Activated CD4-positive, alpha-beta T cell treated with anti-CD3 and anti-CD28 coated beads for 48 hours (primary cell): ENCODE measurements around the gene SPSB4.

ENCODE experiments used
- DNase-seq: peaks from one replicate; pipeline ENCODE4 v3.0.0-alpha.2; 2020

The SPSB4 gene

DNA sequence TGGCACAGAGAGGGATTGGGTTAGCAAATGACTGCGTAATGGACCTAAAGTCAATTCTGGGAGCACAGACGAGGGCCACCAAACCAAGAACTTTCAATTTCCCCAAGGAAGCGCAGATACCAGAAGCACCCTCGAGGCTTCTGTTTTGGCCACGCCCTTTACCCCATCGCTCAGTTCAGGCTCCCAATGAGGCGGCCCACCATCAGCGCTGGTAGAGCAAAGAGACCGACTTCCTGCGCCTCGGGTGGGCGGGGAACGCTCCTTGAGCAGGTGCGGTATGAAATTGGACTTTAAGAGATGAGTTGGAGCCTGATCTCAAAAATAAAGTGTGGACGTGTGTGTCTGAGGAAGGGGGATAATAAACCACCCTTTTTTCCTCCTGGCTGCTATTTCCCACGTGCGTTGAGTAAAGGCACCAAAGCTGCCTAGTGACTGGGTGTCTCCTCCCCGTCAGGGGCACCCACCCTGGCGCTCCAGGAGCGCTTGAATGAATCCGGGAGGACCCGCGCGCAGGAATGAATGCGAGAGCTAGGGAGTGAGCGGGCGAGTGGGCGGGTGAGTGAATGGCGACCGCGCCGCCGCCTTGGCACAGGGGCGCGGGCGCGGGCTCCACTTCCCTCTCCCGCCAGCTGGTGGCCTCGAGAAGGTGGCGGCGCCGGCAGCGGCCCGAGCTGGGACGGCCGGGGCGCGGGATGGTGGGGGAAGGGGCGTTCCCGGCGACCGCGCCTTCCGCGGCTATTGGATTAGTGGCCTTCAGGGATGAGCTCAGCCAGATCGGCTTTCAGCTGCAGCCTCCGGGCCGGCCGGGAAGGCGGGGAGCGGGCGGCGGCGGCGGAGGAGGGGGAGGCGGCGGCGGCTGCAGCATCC, at the start of gene SPSB4:
TSS of gene SPSB4 (plus strand) at position 772 of the 867 bp plus-strand sequence. CDS start 14,758 bp downstream, outside the sequence.
- peak; percentile 51 for DNase-seq

DNA sequence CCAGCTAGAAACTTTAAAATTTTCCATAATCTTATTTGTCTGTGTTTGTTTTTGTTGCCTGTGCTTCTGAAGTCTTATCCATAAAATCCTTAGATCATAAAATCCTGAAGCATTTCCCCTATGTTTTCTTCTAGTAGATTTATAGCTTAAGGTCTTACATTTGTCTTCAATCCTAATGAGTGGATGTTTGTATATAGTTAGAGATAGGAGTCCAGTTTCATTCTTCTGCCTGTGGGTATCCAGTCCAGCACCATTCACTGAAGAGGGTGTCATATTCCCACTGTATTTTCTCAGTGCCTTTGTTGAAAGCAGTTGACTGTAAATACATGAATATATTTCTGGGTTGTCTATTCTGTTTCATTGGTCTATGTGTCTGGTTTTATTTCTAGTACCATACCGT, 44.8 kb upstream of the SPSB4 start:
- no peak for DNase-seq

DNA sequence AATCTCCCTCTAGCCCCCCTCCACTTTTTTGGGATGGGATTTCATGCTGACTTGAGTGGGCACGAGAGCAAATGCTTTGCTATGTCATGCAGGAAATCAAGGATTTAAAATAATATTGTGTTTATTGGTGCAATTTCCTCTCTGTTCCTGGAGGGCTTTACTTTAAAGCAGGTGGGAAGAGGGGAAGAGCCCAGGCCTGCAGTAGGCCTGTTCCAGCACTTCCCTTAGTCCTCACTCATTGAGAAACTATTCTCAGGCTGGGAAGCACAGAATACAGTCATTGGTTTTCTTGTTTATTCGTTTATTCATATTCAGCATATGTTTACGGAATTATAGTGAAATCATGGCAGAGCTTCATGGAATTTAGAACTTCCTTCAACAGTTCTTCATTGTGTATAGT, 41.7 kb upstream of the SPSB4 start:
- DNase-seq: no peak

DNA sequence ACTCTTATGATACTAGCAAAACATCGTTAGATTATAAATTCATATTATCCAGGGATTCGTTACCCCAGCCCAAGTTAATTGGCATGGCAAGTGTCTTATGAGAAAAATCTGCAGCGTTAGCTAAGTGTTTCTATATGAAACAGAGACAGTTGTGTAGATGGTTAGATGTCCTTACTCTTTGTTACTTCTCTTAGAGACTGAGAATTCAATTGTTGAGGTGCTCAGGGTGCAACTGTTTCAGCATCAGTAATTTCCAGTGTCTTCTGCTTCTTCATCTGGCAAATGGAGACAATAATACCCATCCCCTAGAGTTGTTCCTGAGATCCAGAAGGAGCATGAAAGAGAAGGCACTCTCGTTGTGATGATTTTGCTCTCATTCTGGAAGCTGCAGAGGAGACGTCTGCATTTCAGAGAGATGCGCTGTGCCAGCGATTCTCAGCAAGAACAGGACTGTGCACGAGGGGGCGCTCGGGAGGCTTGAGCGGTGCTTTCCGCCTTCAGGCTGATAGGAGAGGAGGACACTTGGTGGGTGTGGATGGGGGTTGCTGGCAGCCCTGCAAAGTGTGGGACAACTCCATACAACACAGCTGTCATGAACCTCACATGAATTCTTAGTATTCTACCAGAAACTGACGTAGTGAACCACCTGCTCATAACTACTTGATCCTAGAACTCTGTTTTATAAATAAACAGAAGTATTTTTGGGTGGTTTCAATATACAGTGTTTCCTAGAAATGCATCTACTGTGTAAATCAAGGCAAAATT, 39.7 kb upstream of the SPSB4 start:
- peak; percentile 90 for DNase-seq

DNA sequence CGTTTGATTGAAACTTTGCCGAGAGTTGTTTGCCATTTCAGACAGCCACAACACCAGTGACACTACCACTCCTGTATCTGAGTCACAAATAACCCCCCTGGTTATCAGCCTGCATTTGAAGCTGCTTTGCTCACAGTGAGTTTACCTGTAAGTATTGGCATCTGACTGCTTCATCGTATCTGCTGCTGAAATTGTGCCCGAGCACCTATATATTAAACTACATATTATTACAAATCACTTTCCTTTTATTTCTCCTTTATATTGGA, 39.2 kb upstream of the SPSB4 start:
- DNase-seq: no peak

DNA sequence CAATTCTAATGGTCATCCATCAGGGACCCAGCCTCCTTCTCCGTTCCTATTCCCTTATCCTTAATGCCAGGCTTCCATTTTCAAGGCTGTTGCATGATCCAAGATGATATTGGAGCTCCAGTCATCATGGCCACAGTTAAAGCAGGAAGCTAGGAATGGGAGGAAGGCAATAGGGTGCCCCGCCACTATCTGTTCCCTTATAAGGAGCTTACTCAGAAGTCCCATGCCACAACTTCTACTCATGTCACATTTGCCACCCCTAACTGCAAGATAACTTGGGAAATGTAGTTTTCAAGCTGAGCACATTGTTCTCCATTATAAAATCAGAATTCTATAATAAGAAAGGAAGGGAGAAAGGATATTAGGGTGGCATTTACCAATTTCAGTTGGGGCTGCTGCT, 38.6 kb upstream of the SPSB4 start:
- no peak for DNase-seq

DNA sequence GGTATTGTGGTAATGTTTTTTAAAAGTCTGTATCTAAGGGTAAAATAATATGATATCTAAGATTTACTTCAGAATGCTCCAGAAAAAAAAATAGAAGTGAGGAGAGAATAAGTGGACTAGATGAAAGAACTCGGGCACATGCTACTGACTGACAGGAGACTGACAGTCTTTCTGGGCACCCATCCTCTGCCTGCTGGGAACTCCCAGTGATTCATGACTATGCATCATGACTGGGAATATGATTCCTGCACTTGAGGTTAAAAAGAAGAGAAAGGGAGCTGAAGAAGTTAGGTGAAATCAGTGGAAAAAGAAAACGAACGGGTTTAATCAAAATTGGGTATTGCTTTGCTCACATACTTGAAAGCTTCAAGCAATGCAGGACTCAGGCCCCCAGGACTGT, 35.7 kb upstream of the SPSB4 start:
- no peak for DNase-seq

DNA sequence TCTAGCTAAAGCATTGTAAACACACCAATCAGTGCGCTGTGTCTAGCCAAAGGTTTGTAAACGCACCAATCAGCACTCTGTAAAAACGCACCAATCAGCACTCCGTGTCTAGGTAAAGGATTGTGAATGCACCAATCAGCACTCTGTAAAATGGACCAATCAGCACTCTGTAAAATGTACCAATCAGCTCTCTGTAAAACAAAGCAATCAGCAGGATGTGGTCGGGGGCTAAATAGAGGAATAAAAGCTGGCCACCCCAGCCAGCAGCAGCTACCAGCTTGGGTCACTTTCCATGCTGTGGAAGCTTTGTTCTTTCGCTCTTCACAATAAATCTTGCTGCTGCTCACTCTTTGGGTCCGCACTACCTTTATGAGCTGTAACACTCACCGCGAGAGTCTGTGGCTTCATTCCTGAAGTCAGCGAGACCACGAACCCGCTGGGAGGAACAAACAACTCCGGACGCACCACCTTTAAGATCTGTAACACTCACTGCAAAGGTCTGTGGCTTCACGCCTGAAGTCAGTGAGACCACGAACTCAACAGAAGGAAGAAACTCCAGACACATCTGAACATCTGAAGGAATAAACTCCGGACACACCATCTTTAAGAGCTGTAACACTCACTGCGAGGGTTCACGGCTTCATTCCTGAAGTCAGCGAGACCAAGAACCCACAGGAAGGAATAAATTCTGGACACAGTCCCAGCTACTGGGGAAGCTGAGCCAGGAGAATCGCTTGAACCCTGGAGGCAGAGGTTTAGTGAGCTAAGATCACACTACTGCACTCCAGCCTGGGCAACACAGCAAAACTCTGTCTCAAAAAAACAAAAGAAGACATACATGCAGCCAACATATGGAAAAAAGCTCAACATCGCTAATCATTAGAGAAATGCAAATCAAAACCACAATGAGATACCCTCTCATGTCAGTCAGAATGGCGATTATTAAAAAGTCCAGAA, 33.5 kb upstream of the SPSB4 start:
- peak; percentile 28 for DNase-seq

DNA sequence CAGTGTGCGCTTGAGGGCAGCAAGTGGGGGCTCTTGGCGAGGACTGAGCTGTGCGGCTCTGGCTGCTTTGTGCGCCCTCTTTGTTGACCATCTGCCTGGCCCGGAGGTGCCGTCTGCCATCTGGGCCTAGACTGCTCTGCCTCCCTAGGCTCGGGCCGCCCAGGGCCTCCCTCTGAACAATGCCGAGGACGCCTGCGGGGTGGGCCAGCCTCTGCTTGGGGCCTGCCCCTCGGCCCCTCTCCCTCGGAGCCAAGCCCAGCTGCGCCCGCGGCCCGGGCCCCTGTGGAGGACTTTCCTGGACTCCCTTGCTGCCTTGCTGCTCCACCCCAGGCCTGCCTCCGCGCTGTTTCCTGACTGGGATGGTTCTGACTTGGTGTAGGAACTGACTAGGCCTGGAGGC, 31.9 kb upstream of the SPSB4 start:
- DNase-seq: no peak

DNA sequence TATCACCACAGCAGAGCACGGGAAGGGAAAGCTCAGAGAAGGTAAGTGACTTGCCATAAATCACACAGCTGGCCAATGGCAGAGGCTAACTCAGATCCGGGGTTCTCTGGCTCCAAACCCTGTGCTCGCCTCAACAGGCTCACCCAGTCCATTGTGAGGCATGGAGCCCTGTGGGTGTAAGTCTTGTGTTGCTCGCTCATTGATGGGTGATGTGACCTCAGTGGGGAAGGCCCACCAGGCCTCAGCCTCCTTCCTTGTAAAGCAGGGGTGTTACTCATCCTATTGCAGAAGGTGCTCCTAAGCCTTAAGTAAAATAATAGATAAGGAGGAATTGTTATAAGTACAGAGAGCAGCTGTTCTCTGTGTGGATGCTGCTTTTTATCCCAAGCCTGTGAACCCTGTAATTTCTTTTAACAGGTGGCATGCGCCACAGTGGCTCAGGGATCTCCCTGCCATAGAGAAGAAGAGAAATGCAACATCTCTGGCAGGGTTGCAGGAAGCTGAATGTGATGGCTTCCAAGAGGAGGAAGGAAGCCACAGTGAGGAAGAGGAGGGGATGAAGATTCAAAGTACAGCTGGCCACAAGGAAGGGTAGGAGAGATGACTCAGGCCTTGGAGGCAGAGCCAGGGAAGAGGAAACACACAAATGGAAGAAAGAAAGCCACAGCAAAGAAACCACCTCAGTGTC, 30.9 kb upstream of the SPSB4 start:
- peak; percentile 19 for DNase-seq

DNA sequence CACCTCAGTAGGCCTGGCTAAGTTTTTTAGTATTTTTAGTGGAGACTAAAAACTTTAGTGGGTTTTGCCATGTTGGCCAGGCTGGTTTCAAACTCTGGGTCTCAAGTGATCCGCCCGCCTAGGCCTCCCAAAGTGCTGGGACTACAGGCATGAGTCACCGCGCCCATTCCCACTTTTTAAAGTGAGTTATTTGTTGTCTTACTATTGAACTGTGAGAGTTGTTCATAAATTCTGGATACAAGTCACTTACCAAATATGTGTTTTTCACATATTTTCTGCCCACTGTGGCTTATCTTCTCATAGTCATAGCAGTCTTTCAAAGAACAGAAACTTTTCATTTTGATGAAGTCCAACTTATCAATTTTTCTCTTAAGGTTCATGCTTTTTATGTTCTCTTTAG, 29.9 kb upstream of the SPSB4 start:
- DNase-seq: no peak

DNA sequence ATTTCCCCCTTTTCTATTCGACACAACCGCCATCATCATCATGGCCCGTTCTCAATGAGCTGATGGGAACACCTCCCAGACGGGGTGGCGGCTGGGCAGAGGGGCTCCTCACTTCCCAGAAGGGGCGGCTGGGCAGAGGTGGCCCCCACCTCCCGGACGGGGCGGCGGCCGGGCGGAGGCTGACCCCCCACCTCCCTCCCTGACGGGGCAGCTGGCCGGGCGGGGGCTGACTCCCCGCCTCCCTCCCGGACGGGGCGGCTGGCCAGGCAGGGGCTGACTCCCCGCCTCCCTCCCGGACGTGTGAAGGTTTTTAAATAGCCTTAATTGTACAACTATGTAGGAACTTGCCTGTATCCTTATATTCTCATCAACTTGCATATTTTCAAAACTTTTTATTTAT, 20.9 kb upstream of the SPSB4 start:
- DNase-seq: no peak

DNA sequence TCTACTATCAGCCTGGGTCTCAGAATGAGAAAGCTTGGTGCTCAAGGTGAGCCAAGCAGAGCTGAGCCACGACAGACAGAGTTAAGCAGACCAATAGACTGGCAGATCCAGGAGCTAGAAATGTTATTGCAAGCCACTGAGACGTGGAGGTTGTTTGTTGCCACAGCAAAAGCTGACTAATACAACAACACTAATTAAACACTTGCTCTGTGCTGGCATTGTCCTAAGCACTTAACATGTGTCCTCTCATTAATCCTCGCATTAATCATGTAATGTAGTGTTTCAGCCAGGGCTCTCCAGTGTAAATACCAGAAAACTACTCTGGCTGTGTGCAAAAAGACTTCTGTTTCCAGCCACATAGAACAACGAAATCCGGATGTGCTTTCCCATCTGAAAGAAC, 11.6 kb upstream of the SPSB4 start:
- no peak for DNase-seq

DNA sequence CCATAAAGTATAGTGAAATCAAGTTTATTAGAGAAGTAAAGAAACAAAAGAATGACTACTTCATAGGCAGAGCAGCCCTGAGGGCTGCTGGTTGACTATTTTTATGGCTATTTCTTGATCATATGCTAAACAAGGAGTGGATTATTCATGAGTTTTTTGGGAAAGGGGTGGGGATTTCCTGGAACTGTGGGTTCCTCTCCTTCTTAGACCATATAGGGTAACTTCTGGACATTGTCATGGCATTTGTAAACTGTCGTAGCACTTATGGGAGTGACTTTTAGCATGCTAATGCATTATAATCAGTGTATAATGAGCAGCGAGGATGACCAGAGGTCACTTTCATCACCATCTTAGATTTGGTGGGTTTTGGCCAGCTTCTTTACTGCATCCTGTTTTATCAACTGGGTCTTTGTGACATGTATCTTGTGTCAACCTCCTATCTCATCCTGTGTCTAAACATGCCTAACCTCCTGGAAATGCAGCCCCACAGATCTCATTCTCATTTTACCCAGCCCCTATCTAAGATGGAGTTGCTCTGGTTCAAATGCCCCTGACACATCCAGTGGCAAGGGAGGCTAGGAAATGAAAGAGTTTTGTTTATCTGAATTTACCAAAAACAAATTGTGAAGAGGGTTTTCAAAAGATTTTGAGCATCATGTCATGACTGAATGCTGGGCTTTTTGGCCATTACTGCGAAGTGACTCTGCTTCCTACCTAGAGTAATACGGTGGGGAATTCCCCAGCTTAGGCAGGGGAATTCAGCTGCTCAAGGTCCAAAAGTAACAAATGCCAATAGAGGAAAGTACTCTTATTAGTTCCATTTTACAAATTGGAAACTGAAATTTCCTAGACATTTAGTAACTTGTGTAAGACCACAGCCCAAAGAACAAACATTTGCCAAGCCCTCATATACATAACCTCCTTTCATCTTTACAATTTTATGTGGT, 6.2 kb upstream of the SPSB4 start:
- no peak for DNase-seq

DNA sequence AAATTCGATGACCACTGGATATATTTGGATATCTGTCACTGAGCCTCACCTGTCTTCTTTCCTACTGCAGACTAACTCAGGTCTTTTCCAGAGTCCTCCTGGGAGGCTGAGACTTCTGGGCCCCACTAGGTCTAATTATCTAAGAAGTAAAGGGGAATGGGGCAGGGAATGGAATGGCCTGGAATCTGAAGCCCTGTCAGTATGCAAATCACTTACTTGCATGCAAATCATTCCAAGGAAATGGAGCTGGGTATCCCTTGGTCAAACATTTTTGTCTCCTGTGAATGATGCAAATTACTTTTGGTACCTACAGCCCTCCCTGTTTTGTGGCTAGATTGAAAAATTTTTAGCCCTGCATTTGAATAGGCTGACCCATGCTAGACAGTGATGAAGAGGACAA, 5.3 kb upstream of the SPSB4 start:
- DNase-seq: no peak

DNA sequence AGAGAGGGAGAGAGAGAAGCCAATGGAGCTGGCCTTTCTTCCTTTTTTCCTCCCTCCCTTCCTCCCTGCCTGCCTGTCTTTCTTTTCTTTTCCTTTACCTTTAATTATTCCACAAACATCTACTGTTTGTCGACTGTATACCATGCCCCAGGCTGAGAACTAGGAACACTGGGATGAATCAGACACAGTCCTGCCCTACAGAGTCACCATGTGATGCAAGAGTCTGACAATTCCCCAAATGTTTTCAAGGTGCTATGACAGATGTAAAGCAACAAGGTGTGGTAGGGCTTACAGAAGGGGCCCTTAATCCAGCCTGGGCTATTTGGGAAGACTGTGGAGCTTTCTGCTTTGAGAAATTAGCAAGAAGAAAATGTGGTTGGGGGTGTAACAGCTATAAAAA, 4.0 kb upstream of the SPSB4 start:
- DNase-seq: no peak

DNA sequence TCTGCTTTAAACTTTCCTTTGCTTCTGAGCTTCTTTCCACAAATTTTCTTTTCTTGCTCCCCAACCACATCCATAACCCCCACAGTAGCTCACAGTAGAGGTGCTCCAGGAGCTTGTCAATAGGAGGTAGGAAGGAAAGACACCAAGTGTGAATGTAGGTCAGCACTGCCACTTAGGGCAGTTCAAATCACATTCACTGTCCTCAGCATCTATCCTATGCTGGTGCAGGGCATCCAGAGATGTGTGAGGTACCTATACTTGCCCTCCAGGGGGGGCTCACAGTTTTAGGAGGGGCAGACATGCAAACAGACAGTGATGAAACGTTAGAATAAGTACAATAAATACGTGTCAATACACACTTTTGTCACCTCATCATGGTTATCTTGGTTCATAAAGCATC, 1.5 kb upstream of the SPSB4 start:
- peak; percentile 34 for DNase-seq

DNA sequence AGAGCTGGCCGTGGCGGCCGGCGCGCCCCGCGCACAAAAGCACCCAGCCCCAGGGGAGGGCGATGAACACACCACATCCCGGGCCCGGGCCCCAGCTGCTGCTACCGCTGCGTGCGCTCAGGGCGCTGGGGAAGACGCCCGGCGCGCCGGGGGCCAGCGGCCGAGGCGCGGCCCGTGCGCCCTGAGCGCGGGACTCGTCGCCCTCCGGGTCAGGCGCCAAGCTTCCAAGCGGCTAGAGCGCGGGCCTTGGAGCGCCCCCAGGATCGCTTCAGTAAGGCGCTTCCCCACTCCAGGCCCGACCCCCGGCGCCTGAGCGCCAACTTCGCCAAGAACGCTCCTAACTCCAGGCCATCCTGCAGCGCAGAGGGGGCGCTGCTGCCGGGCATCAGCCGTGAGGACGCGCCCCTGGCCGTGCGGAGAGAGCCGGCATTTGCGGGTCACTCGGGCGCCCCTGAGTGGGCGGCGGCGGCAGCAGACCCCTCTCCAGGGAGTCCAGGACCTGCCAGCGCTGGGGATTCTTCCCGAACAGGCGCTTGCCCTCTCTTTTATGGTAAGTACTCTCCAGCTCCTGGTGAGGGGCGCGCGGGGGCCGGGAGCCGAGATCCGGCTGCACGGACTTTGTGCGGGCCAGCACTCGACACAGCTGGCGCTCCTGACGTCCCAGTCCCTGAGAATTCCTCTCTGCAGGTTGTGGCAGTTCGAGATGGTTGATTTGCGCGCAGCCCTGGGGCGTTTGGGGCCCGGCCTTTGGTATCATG, 475 bp downstream of the SPSB4 start:
- no peak for DNase-seq

DNA sequence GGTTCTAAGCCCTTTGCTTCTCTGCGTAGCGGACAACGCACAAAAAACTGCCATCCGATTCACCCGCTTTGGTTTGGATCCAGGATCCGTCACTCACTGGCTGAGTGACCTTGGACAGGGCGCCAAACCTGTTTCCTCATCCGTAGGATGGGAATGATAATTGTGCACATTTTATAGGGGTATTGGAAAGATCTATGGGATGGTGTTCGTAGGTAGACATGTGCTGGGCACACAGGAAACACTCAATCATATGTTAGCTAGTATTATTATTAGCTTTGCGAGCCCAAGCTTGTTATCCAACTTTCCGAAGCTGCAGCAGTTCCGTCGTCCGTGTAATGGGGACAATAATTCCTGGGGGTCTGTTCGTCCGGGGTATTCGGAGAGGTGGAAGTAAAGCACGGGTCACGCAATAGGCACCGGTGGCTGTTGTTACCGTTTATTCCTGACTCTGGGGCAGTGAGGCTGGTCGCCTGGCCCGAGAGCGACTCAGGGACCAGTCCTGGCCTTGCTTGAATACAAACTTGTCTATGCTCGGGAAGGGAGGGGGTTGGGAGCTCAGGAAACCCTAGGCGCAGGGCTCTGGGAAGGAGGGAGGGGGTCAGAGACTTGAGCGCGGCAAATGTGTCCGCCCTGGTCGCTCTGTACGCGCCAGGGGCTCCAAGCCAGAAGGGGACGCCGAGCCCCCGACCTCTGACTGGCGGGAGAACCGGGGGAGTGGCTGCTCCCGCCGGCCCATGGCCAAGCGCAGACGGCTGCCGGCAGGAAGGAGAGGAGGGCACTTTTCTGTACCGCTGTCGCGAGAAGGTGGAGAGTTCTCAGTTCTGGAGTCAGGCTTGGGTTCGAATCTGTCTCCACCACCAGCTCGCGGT, 1.3 kb downstream of the SPSB4 start:
- DNase-seq: no peak

DNA sequence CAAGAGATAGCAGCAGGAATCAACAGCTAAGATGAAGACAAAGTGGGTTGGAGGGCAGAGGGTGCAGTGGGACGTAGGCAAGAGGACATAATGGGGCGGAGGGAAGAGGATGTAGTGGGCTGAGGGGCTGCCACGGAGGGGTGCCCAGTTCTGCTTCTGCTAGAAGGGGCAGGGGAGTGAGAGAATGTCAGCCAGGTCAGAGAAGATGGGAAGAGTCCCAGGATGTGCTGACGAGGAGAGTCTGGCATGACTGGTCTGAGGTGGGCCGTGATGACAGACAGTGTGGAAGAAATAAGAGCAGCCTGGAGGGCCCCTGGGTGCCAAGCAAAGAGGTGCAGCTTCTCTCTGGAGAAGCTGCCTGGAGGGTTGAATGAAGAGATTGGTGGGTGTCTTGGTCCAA, 4.0 kb downstream of the SPSB4 start:
- DNase-seq: no peak
